ENCODE measurements around the gene NDUFS3. TPM values are rescaled to one million over a fixed set of nuclear protein-coding genes. Genes with fewer than 3 reads are reported as not detected.
"Not testable (repeated sequence)": the region's sequence is repeated elsewhere in the genome, so short reads cannot be mapped to it uniquely, and the experiment has no call there.

Gene NDUFS3
- total RNA-seq: 100 to 1,000 TPM; 180 to 246 TPM
- long read RNA-seq, transcript NDUFS3-201 (7 exons, 958 nt): major isoform, 151 of 170 reads
- long read RNA-seq, partial matches to known transcripts: 3 of 170 reads
- long read RNA-seq, other reads (novel, unspliced or antisense): 12 of 170 reads

DNA sequence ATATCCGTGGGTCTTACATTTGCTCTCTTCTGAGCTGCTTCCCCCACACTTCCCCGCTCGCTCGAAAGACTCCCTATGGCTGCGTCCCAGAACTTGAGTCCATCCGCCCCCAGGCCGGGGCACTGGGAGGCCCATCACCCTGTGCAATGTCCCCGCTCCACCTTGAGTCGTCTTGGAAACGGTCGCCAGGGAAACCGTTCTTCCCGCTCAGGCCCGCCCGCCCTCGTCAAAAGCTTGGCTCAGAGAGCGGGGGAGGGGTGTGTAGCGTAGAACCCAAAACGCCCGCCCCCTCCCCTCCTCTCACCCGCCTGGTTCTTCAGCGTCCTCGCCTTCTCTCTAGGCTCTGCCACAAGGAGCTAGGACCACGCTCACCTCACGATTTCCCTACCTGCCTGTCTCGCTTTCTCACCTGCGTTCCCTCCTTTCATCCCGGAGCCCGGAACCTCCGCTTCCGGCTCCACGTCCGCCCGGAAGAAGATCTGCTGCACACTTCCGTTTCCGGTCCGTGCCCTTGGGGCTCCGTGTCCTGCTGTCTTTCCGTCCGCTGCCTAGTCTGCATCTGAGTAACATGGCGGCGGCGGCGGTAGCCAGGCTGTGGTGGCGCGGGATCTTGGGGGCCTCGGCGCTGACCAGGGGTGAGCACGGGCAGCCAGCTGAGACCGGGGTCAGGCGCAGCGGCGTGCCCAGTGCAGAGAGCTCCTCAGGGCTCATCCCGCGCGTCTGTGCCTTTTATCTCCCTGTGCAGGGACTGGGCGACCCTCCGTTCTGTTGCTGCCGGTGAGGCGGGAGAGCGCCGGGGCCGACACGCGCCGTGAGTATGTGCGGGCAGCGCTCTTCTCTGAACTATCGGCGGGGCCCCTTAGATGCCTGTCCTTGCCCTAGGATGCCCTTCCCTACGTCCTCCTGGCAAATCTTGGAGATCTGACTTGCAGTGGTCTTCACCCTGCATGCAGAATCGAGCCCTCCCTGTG, at the start of gene NDUFS3, which contains the start of gene KBTBD4:
Gene NDUFS3 (plus strand): TSS at position 551 of the 971 bp plus-strand sequence. CDS start 18 bp downstream, at position 569.
Gene KBTBD4 (minus strand): TSS at position 447 of the 971 bp plus-strand sequence. CDS start 19 bp downstream, at position 428.
- ATAC-seq (peak; percentile 95), DNase-seq (peak; percentile 91 to 94)
- intact Hi-C loops (cut with DNase I, micrococcal nuclease): no loop called here

- intact Hi-C loops (cut with DNase I, micrococcal nuclease): no loop called here
- DNase-seq (no peak), ATAC-seq (no peak)
Observed at GRCh38 chr11:47529951-47530350, 48.9 kb upstream of the NDUFS3 start.

GRCh38 chr11:47530721-47531120, 48.2 kb upstream of the NDUFS3 start:
- intact Hi-C loops (cut with DNase I, micrococcal nuclease); DNase-seq; ATAC-seq: not testable (repeated sequence)

DNA sequence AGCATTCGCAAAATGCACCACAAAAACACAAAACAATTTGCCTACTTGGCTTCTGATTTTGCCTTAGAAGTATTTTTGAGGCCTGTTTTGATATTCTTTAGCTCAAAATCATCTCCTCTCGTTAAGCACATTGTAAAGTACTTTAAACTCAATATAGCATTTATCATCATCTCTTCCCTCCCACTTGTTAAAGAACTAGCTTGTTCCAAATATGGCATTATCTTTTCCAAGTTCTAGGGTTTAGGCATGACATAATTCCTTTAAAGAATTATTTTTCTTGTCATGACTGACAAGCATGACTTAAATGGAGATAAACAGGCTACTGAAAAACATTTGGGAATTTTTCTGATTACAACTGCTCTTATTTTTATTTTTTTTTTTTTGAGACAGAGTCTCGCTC, 47.2 kb upstream of the NDUFS3 start:
- no peak for DNase-seq
- no peak for ATAC-seq
- intact Hi-C loops (cut with DNase I, micrococcal nuclease): no loop called here

- DNase-seq: no peak
- intact Hi-C loops (cut with DNase I, micrococcal nuclease): no loop called here
- no peak for ATAC-seq
Observed at GRCh38 chr11:47532597-47533213, 46.2 kb upstream of the NDUFS3 start.

DNA sequence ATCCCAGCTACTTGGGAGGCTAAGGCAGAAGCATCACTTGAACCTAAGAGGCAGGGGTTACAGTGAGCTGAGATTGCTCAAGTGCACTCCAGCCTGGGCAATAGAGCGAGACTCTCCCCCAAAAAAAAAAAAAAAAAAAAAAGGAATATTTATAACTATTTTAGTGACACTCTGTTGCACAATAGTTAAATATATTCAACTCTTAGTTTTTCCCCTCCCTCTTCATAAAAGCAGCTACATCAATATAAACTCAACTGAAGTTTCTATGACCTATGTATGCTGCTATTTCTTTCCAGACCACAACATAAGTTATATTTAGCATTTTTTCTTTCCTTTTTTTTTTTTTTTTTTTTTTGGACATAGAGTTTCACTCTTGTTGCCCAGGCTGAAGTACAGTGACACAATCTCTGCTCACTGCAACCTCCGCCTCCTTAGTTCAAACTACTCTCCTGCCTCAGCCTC, 45.2 kb upstream of the NDUFS3 start:
- intact Hi-C loops (cut with DNase I, micrococcal nuclease): no loop called here
- ATAC-seq (no peak), DNase-seq (no peak)

GRCh38 chr11:47534704-47535251, 44.1 kb upstream of the NDUFS3 start:
- intact Hi-C loops (cut with DNase I, micrococcal nuclease): no loop called here
- ATAC-seq (no peak), DNase-seq (no peak)

DNA sequence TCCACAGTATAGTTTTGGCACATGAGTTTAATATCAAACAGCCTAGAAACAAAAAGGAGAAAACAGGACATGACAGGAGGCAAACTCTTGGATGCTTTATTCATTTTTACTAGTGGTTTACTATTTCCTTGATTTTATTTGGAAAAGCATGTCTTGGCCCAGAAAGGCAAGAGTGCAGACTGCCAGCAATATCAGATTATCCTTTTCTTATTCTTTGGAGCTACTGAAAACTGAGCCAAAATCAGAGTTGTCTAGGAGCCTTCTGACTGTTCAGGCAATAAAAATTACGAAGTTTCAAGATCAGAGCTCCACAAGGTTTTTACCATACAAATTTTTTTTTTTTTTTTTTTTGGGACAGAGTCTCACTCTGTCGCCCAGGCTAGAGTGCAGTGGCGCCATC, 42.0 kb upstream of the NDUFS3 start:
- DNase-seq: no peak
- intact Hi-C loops (cut with DNase I, micrococcal nuclease): no loop called here
- ATAC-seq: no peak

DNA sequence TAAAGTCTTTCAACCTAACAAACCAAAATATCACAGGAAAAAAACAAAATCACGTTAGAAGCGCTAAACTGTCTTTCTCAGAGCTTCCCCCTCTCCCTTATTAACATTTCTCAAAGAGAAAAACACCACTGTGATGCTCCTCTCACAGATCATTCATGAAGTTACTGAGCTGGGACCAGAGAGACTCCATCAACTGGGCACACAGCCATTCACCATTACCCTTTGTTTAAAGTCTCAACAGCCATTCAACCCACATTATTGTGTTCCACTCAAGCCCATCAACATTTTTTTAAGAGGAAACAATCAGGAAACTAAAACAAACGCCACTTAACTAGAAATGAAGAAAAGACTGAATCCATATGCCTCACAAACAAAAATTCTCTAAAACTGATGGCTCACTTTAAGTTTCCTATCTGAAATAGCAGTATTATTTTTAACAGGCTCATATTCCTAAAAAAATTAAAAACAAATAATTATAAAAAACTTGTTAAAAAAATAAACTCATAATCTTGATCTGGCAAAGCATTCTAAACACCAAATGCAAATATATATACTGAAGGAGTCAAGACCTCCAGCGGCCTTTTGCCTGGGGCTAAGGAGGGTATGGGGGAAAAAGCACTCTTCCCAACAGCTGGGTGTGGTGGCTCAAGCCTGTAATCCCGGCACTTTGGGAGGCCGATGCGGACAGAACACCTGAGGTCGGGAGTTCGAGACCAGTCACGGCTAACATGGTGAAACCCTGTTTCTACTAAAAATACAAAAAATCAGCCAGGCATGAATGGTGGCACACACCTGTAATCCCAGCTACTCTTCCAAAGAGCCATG, 39.9 kb upstream of the NDUFS3 start:
- ATAC-seq: no peak
- DNase-seq: no peak
- intact Hi-C loops (cut with DNase I, micrococcal nuclease): no loop called here

- no peak for DNase-seq
- intact Hi-C loops (cut with DNase I, micrococcal nuclease): no loop called here
- ATAC-seq: peak; percentile 69
Observed at GRCh38 chr11:47539681-47540039, 39.2 kb upstream of the NDUFS3 start.

- no peak for ATAC-seq
Observed at GRCh38 chr11:47541070-47541469, 37.8 kb upstream of the NDUFS3 start.

DNA sequence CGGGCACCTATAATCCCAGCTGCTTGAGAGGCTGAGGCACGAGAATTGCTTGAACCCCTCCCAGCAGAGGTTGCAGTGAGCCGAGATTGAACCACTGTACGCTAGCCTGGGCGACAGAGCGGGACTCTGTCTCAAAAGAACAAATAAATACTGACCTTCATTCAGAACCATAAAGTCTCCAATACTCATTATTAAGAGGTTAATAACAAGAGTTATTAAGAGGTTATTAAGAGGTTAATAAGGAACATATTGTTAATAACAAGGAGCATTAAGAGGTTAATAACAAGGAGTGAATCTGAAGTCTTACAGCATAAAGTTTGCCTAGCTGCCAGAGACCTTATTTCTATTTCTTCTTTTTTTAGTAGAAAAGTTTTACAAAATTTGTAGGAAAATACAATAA, 33.6 kb upstream of the NDUFS3 start:
- ATAC-seq (no peak), DNase-seq (no peak)
- intact Hi-C loops (cut with DNase I, micrococcal nuclease): no loop called here

More at GRCh38 chr11:47541070-47541469, 37.8 kb upstream of the NDUFS3 start:
- no peak for DNase-seq
- intact Hi-C loops (cut with DNase I, micrococcal nuclease): no loop called here

GRCh38 chr11:47546274-47546673, 32.6 kb upstream of the NDUFS3 start:
- DNase-seq; ATAC-seq; intact Hi-C loops (cut with DNase I, micrococcal nuclease): not testable (repeated sequence)

DNA sequence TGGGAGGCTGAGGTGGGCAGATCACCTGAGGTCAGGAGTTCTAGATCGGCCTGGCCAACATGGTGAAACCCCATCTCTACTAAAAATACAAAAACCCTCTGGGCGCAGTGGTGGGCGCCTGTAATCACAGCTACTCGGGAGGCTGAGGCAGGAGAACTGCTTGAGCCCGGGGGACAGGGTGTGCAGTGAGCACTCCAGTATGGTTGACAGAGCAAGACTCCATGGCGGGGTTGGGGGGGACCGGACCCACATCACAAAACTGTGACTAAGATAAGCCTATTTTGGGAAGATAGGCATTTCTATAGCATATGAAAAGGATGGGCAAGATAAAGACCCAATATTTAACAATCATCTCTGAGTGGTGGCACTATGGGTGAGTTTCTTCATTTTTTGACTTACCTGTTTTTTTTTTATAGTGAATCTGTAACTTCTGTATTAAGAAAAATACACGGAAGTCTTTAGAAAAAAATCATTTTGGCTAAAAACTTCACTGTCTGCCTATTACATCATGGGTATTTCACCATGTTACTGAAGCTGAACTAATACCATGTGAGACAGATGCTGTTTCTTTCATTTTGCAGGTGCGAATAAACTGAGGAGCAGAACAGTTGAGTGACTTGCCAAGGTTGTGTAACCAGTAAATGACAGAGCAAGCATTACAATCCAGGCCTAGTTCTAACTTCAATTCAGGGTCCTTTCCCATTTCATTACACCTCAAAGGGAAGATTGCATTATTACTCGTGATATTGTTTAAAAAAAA, 28.4 kb upstream of the NDUFS3 start:
- ATAC-seq (no peak), DNase-seq (no peak)
- intact Hi-C loops (cut with DNase I, micrococcal nuclease): no loop called here

DNA sequence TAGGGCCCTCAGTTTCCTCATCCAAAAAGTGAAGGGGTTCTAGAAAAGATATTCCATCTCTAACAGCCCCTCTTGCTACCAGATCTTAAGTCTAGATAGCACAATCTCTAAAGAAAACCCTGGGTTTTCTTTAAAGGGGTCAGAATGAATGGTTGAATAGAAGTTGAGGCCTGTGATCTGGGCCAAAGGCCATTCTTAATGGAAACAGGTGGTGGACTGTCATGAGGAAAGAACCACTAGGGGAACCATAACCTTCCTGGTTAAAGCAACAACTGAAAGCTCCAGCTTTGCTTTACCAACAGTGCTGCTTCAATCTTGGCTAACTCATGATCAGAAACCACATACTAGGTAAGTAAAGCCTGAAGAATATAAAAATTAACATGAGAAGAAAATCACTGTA, 27.8 kb upstream of the NDUFS3 start:
- DNase-seq (no peak), ATAC-seq (peak; percentile 13)
- intact Hi-C loops (cut with DNase I, micrococcal nuclease): no loop called here

DNA sequence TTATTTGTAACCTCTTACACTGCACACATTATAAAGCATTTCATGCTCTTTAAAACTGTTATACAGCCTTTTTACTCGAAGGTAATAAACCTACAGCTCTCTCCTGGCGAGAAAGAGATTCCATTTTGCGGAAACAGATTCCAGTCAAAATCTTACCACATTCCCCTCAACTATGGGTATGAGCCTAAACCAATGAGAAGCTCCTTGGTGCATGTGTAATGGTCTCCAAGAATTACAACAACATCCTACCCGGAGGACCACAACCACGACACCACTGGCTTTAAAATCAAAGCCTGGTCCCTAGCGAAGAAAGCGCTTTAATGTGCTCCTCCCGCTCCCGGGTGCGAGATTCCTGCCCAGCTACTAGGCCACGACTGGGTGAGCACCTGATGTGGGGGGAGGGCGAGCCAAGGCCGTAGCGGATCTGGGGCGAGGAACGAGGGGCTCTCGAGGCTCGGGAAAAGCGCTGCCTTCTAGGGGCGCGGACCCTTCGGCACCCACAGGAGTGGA, 26.8 kb upstream of the NDUFS3 start:
- intact Hi-C loops (cut with DNase I, micrococcal nuclease): no loop called here
- ATAC-seq: peak; percentile 28
- no peak for DNase-seq

DNA sequence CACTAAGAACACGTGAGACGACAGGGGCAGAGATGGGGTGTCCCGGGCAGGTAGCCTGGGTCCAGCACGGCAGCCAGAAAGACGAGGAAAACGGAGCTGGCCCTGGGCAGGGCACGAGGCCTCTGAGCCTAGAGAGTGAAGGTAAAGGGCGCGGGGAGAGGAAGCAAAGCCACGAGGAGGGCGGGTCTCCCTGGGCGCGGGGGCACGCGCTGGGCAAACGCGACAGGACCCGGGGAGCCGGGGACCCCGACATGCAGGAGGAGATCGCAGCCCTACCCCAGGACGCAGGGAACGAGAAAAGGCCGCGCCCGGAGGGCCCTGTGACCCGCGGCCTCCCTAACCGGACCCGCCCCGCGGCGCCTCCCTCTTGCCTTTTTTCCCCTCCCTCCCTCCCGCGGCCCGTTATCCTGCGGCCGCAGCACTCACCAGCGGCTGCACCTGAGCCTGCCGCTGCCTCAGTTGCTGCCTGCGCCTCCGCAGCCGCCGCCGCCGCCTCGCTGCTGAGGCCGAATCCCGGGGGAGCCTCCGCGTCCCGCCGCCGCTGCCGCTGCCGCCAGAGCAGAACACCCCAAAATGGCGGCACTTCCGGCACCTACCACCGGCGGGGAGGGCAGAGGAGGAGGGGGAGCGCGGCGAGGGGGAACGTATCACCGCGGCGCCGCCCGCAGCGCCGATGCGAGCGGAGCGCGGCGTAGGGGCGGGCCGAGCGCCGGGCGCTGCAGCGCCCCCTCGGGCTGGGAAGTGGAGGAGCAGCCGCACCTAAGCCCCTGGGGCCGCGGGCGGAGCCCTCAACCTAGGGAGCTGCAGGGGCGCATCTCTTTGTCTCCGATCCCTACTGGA, 26.1 kb upstream of the NDUFS3 start, which contains the start of gene CELF1:
Gene CELF1 (minus strand): TSS at position 567 of the 840 bp plus-strand sequence. CDS start 53,609 bp downstream, outside the sequence.
- ATAC-seq (peak; percentile 92), DNase-seq (peak; percentile 90 to 93)
- intact Hi-C loops (cut with DNase I, micrococcal nuclease): no loop called here

Data from left colon (tissue), 2 donors.